BE2C (cell line): ENCODE results near the gene PPP2R5C.

Source experiments
- DNase-seq: peaks from one replicate; pipeline ENCODE4 v3.0.0-alpha.2; 2020
- H3K27me3 ChIP-seq: fragments of 250-450 bp; sonication (Bioruptor Pico); 2 replicates; pipeline ENCODE4 v1.5.1; 2020; ENCODE audit warnings: mild to moderate bottlenecking
- H3K36me3 ChIP-seq: fragments of 250-450 bp; sonication (Bioruptor Pico); 2 replicates; pipeline ENCODE4 v1.5.1; 2020; ENCODE audit warnings: mild to moderate bottlenecking
- H3K4me1 ChIP-seq: fragments of 250-450 bp; sonication (Bioruptor Pico); 2 replicates; pipeline ENCODE4 v1.5.1; 2020
- H3K4me3 ChIP-seq: 2 replicates; pipeline ENCODE4 v1.5.1; 2011; ENCODE audit warnings: low read depth, low read length
- H3K9me3 ChIP-seq: fragments of 250-450 bp; sonication (Bioruptor Pico); 2 replicates; pipeline ENCODE4 v1.5.1; 2020
- CTCF ChIP-seq: IDR thresholded peaks from 2 replicates; pipeline ENCODE4 v1.5.1; 2012; ENCODE audit warnings: mild to moderate bottlenecking, low read depth, low read length

The PPP2R5C gene

GRCh38 chr14:101754893-101755292 lies 6.6 kb upstream of the PPP2R5C start:
- no peaks in the 10 kb centered on the region for H3K36me3 ChIP-seq
- peaks cover 19% of the 10 kb centered on the region for H3K27me3 ChIP-seq
- no peak for TF ChIP-seq CTCF
- H3K4me1 ChIP-seq = peaks cover under 1% of the 10 kb centered on the region; the same call in 1 of the 2 replicates
- DNase-seq = no peak
- H3K4me3 ChIP-seq = no peak overlapping the region
- peaks cover 7% of the 10 kb centered on the region for H3K9me3 ChIP-seq

DNA sequence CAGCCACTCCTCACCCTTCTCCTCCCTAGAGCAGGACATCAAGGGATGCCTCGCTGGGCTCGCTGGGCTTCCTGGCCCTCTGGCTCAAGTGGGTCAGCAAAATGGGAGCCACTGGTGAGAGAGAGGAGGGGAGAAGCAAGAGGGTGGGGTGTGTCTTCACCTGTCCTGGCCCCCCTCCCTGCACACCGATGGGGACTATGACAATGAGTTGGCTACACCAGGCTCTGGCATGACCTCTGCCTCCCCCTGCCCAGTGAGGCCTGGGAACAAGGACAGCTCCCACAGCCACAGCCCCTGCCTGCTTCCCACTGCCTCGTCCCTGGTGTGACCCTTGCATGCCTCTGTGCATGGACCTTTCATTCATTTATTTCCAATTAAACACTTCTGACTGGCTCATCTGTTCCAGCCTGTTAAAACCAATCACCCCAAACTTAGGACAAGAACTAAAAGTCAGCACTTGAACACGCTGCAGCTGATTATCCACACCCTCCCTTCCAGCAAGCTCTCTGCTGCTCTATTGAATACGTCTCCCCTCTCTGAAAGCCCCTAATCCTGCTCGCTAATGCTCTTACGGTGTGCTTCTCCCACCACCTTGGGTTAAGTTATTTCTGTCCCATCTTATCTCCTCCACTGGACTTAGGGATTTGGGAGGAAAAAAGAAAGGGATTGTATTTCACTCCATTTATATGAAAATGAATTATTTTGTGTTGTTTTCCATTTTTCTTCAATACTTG lies 5.8 kb upstream of the PPP2R5C start:
- Histone ChIP-seq H3K4me1 (peaks cover 3% of the 10 kb centered on the region), H3K9me3 (no peaks in the 10 kb centered on the region), H3K4me3 (no peak overlapping the region), H3K27me3 (peaks cover 12% of the 10 kb centered on the region), H3K36me3 (no peaks in the 10 kb centered on the region)
- DNase-seq = no peak
- no peak for TF ChIP-seq CTCF

DNA sequence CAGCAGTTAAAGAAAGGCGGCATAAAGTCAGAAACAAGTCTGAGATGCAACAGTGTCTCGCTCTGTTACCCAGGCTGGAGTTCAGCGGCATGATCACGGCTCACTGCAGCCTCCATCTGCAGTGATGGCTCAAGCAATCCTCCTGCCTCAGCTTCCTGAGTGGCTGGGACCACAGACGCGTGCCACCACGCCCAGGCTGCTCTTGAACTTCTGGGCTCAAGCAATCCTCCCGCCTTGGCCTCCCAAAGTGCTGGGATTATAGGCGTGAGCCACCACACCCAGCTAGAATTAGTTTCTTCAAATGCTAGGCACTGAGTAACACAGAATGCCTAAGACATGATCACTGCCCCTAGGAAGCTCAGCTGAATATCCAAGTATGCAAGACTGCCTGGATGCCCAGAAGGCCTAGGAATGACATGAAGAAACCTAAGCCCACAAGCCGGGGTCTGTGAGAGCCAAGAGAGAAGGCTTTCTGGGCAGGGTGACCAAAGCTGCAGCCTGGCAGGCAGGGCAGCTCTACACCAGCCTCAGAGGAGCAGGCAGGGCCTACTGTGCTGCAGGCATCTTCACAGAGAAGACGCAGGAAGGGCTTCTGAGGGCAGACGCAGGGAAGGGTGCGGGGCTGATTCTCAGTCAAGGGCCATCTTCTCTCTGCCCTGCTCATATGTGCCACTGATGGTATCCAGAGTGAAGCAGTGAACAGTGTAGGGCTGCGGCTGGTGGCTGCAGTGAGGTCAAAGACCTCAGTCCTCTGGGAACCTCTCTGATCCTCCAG lies 4.3 kb upstream of the PPP2R5C start:
- Histone ChIP-seq H3K9me3 (no peaks in the 10 kb centered on the region), H3K4me3 (no peak overlapping the region), H3K4me1 (peaks cover 3% of the 10 kb centered on the region), H3K36me3 (no peaks in the 10 kb centered on the region), H3K27me3 (peaks cover 11% of the 10 kb centered on the region)
- TF ChIP-seq CTCF = no peak
- no peak for DNase-seq

- no peaks in the 10 kb centered on the region for H3K36me3 ChIP-seq
- H3K27me3 ChIP-seq = peaks cover 11% of the 10 kb centered on the region
- no peak for TF ChIP-seq CTCF
- no peak for DNase-seq
- H3K4me1 ChIP-seq = peaks cover 3% of the 10 kb centered on the region
- H3K9me3 ChIP-seq = no peaks in the 10 kb centered on the region
- H3K4me3 ChIP-seq = no peak overlapping the region
Measured at GRCh38 chr14:101757839-101758211, 3.7 kb upstream of the PPP2R5C start.

DNA sequence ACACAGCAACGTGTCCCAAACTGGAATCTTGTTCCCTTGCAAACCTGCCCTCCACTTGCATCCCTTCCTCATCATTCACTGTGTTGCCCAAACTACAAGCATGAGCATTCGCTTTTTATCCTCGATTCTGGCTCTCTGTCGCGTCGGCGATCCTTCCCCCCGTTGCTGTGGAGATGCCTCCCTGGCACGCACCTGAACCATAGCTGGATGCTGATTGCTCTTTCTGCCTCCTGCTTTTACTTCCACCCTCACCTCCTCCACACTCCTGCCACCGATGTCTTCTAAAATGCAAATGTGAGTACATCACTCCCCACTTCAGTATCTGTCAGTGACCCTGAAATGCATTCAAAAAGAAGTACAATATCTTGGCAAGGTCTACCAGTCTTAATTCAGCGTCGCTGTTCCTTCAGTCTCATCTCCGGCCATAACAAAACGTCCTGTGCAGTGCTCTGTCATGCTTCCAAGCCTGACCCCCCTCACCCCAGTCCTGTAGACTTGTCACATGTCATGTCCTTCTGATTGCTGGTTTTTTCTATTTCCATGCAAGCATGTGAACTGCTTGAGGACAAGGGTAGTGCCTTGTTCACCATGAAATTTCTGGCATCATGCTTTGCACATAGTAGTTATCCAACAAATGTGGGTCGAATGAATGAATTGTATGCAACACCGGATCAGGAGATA lies 2.5 kb upstream of the PPP2R5C start:
- Histone ChIP-seq H3K9me3 (no peaks in the 10 kb centered on the region), H3K36me3 (no peaks in the 10 kb centered on the region), H3K4me1 (peaks cover 6% of the 10 kb centered on the region), H3K27me3 (peaks cover 11% of the 10 kb centered on the region), H3K4me3 (no peak overlapping the region)
- TF ChIP-seq CTCF = no peak
- no peak for DNase-seq
